GM23338 (cell line): ENCODE measurements around the gene ST6GALNAC1. TPM values are rescaled to one million over a fixed set of nuclear protein-coding genes. Genes with fewer than 3 reads are reported as not detected.

Experiments
- ATAC-seq: fragments of 200-7000 bp; cut with Tn5 transposase; 3 replicates; pipeline ENCODE4 v1.9.1; 2020
- DNase-seq: peaks from one replicate; pipeline ENCODE4 v3.0.0-alpha.2; 2015; ENCODE audit warnings: low spot score
- H2AFZ ChIP-seq: fragments of 200-600 bp; sonication (generic); 2 replicates; pipeline ENCODE4 v1.8.0; 2016; ENCODE audit warnings: antibody characterized with exemption, mild to moderate bottlenecking, moderate library complexity
- H3F3A ChIP-seq: fragments of 200-600 bp; sonication (generic); replicated peaks from 2 replicates; pipeline ENCODE4 v1.8.0; 2017; ENCODE audit warnings: antibody characterized with exemption, mixed run types, low read depth
- H3K27ac ChIP-seq: fragments of 200-600 bp; sonication (generic); 2 replicates; pipeline ENCODE4 v1.6.1; 2016; ENCODE audit warnings: low read depth
- H3K27me3 ChIP-seq: fragments of 200-600 bp; sonication (generic); 2 replicates; pipeline ENCODE4 v1.8.0; 2016; ENCODE audit warnings: mild to moderate bottlenecking, mixed run types, moderate library complexity; ENCODE audit not compliant: insufficient read depth
- H3K36me3 ChIP-seq: fragments of 200-600 bp; sonication (generic); 2 replicates; pipeline ENCODE4 v1.8.0; 2016; ENCODE audit warnings: mild to moderate bottlenecking; ENCODE audit not compliant: insufficient read depth
- H3K4me1 ChIP-seq: fragments of 200-600 bp; sonication (generic); 2 replicates; pipeline ENCODE4 v1.8.0; 2016; ENCODE audit warnings: mild to moderate bottlenecking, moderate library complexity; ENCODE audit not compliant: insufficient read depth
- H3K4me2 ChIP-seq: fragments of 200-600 bp; sonication (generic); 2 replicates; pipeline ENCODE4 v1.7.1; 2017; ENCODE audit warnings: mixed run types
- H3K4me3 ChIP-seq: fragments of 200-600 bp; sonication (generic); 2 replicates; pipeline ENCODE4 v1.6.1; 2016; ENCODE audit warnings: mixed run types
- H3K79me2 ChIP-seq: fragments of 200-600 bp; sonication (generic); replicated peaks from 2 replicates; pipeline ENCODE4 v1.8.0; 2017; ENCODE audit warnings: mild to moderate bottlenecking; ENCODE audit not compliant: insufficient read depth
- H3K9me2 ChIP-seq: fragments of 200-600 bp; sonication (generic); 2 replicates; pipeline ENCODE4 v1.8.0; 2017; ENCODE audit not compliant: insufficient read depth
- H4K20me1 ChIP-seq: fragments of 200-600 bp; sonication (generic); replicated peaks from 2 replicates; pipeline ENCODE4 v1.8.0; 2017; ENCODE audit warnings: mild to moderate bottlenecking; ENCODE audit not compliant: insufficient read depth
- H3K27ac Mint-ChIP-seq: 2 replicates; pipeline ENCODE4 v1.8.0; 2020; ENCODE audit warnings: inconsistent platforms, mild to moderate bottlenecking, moderate library complexity, mixed read lengths
- H3K27me3 Mint-ChIP-seq: 3 replicates; pipeline ENCODE4 v1.8.0; 2022; ENCODE audit warnings: low read depth, mild to moderate bottlenecking, moderate library complexity, mixed read lengths, inconsistent platforms; ENCODE audit not compliant: insufficient read depth, poor library complexity
- H3K36me3 Mint-ChIP-seq: 3 replicates; pipeline ENCODE4 v1.8.0; 2021; ENCODE audit warnings: low read depth, mild to moderate bottlenecking, inconsistent platforms, moderate library complexity, mixed read lengths
- H3K4me1 Mint-ChIP-seq: 3 replicates; pipeline ENCODE4 v1.8.0; 2020; ENCODE audit warnings: mild to moderate bottlenecking, inconsistent platforms, mixed read lengths
- H3K4me3 Mint-ChIP-seq: 3 replicates; pipeline ENCODE4 v1.8.0; 2021; ENCODE audit warnings: moderate library complexity, mild to moderate bottlenecking, inconsistent platforms, mixed read lengths
- H3K9me3 Mint-ChIP-seq: 3 replicates; pipeline ENCODE4 v1.8.0; 2020; ENCODE audit warnings: moderate library complexity, mild to moderate bottlenecking, inconsistent platforms, mixed read lengths
- CTCF ChIP-seq, 2 experiments: fragments of 200-600 bp in 1 of 2; sonication (generic) in 1 of 2; conservative IDR thresholded peaks; 2 replicates each; pipeline versions ENCODE4 v1.5.1 to v1.6.1; 2016 to 2017; ENCODE audit warnings: antibody characterized with exemption in 2 of 2, low read depth in 2 of 2, mild to moderate bottlenecking in 2 of 2, moderate library complexity in 1 of 2
- EZH2phosphoT487 ChIP-seq: fragments of 200-600 bp; sonication (generic); IDR thresholded peaks from one replicate; pipeline ENCODE4 v1.8.1; 2018; ENCODE audit warnings: antibody characterized with exemption; ENCODE audit not compliant: unreplicated experiment
- JUNB ChIP-seq: IDR thresholded peaks from one replicate; pipeline ENCODE4 v1.6.1; 2016; ENCODE audit warnings: antibody characterized with exemption; ENCODE audit not compliant: unreplicated experiment
- NANOG ChIP-seq: IDR thresholded peaks from 2 replicates; pipeline ENCODE4 v1.6.1; 2016; ENCODE audit warnings: antibody characterized with exemption, borderline replicate concordance
- POLR2AphosphoS5 ChIP-seq: IDR thresholded peaks from 2 replicates; pipeline ENCODE4 v1.6.1; 2016; ENCODE audit warnings: antibody characterized with exemption, low read depth
- STAT1 ChIP-seq: IDR thresholded peaks from one replicate; pipeline ENCODE4 v1.6.1; 2016; ENCODE audit warnings: antibody characterized with exemption; ENCODE audit not compliant: unreplicated experiment
- ZNF462 ChIP-seq: fragments of 250-450 bp; sonication (Bioruptor Pico); IDR thresholded peaks from 2 replicates; pipeline ENCODE4 v1.5.0; 2020; ENCODE audit warnings: mild to moderate bottlenecking, moderate library complexity
- polyA plus RNA-seq: library from polyadenylated mRNA; unstranded; fragments of >200 nt; fragmentation: Nextera tagmentation; extraction: Ambion mirVana; gene quantifications from 2 replicates; pipeline ENCODE4 v1.2.1, GENCODE V29; 2016
- total RNA-seq: library from RNA; depleted of rRNA; stranded (reverse); fragments of >200 nt; shearing (Covaris generic); gene quantifications from 2 replicates; pipeline ENCODE4 v1.2.3, GENCODE V29; 2014

The ST6GALNAC1 gene
- total and polyA plus RNA-seq, 2 experiments from 2014 or later = not detected

GRCh38 chr17:76667491-76667755 lies 23.9 kb upstream of the ST6GALNAC1 start:
- H3K27me3 ChIP-seq = no peaks in the 10 kb centered on the region
- ATAC-seq = no peak
- H3K4me1 ChIP-seq = peaks cover 14% of the 10 kb centered on the region
- no peak overlapping the region for H3K27ac ChIP-seq
- no peak overlapping the region for H3K4me3 Mint-ChIP-seq
- H3K79me2 ChIP-seq = no peaks in the 10 kb centered on the region
- DNase-seq = no peak
- H3K27ac Mint-ChIP-seq = no peak overlapping the region
- H2AFZ ChIP-seq = no peak overlapping the region
- H3K4me2 ChIP-seq = no peak overlapping the region
- H3K4me1 Mint-ChIP-seq = peaks cover 14% of the 10 kb centered on the region
- peaks cover 12% of the 10 kb centered on the region for H3K27me3 Mint-ChIP-seq
- H4K20me1 ChIP-seq = no peaks in the 10 kb centered on the region
- no peaks in the 10 kb centered on the region for H3K9me2 ChIP-seq
- no peaks in the 10 kb centered on the region for H3K36me3 Mint-ChIP-seq
- H3K36me3 ChIP-seq = no peaks in the 10 kb centered on the region
- TF ChIP-seq ZNF462 (CRISPR knock-in tag) (no peak), POLR2AphosphoS5 (no peak), EZH2phosphoT487 (no peak), NANOG (no peak), CTCF (conservative IDR thresholded peaks at IDR 0.05; ENCODE audit: low read depth in 2 of 2) (no peak), STAT1 (no peak), JUNB (no peak)
- no peaks in the 10 kb centered on the region for H3K9me3 Mint-ChIP-seq
- no peak overlapping the region for H3K4me3 ChIP-seq
- 0 out of 2 replicates have a peak, but pooled peaks cover 8% of the 10 kb centered on the region for H3F3A ChIP-seq
